GM18505 (cell line): ENCODE results near the gene BAZ2B.

ENCODE experiments used
- ATAC-seq: cut with Tn5 transposase; IDR thresholded peaks from one replicate; pipeline ENCODE4 v1.9.1; 2021; ENCODE audit not compliant: unreplicated experiment
- POLR2A ChIP-seq: IDR thresholded peaks from 4 replicates; pipeline ENCODE4 v1.6.1; 2011; ENCODE audit warnings: borderline replicate concordance; ENCODE audit not compliant: insufficient read depth, insufficient read length; ENCODE audit errors: extremely low read depth

BAZ2B gene

DNA sequence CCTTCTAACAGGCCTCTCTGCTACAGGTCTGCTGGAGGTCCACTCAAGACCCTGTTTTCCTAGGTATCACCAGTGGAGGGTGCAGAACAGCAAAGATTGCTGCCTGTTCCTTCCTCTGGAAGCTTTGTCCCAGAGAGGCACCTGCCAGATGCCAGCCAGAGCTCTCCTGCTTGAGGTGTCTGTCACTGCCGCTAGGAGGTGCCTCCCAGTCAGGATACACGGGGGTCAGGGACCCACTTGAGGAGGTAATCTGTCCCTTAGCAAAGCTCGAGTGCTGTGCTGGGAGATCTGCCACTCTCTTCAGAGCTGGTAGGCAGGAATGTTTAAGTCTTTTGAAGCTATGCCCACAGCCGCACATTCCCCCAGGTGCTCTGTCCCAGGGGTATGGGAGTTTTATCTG is 140.6 kb downstream of the BAZ2B start:
- no peak for TF ChIP-seq POLR2A
- ATAC-seq, result no peak

DNA sequence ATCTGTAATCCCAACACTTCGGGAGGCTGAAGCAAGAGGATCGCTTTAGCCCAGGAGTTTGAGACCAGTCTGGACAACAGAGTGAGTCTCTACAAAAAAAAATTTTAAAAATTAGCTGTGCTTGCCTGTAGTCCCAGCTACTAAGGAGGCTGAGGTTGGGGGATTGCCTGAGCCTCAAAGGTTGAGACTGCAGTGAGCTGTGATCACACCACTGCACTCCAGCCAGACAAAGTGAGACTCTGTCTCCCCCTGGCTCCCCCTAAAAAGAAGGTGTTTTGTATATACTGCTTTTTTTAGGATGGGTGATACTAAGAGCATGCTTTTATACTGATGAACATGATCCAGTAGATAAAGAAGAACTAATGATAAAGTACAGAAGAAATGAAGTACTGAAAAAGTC is 145.0 kb downstream of the BAZ2B start:
- no peak for TF ChIP-seq POLR2A
- no peak for ATAC-seq

DNA sequence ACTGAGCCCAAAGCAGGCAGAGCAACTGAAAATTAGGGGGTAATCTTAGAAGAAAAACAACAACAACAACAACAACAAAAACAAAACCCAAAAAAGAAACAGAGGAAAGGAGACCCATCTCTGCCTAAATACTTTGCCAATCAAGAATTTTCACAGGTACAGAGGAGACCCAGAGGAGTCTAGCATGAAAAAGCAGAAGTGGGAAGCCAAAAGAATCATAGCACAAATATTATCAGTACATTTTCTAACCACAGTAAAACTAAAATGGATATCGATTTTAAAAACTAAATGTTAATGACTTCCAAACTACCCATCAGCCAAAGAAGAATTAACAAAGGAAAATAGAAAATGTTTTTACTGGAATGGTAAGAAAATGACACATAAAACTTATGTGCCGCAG is 148.1 kb downstream of the BAZ2B start:
- no peak for TF ChIP-seq POLR2A
- ATAC-seq, result no peak

DNA sequence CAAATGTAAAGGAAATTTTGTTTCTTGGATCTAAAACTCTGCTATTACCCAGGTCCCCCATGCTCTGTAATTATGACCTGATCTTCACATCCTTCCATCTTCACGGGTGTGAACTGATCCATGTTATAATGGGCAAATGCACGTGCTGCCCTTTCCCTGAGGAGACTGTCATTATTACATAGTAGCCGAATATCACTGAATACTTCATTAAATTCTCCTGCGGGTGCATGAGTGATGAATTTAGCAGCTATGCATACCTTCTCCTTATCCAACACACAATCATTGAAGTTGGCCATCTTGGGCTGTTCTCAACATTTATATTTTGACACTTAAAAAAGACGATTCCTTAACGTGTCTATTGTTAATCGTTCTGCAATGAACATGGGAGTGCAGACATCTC is 153.4 kb downstream of the BAZ2B start:
- no peak for ATAC-seq
- TF ChIP-seq POLR2A, result no peak

DNA sequence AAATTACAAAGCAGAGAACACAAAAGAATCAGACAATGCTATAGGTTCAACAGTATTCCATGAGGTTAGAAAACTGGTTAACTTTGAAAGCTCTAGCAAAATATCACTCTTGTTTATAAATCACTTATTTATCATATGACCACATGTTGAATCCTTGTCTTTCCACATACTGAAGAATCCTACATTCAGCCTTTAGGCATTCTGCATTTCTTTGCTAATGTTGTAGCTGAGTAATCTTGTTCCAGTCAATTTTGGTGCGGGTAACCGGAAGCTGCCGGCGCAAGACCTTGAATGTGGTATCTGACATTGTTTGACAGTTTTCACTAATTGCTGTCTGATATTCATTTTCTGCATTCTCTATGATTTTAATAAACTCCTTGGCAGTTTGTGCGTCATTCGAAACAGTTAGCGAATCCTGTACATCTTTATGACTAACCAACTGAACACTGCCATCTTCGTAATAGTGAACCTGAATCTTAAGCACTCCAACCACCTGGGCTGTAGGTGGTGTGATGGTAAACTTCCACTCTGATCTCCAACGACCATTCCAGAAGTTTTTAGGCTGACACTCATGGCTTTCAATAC is 154.1 kb downstream of the BAZ2B start:
- no peak for TF ChIP-seq POLR2A
- no peak for ATAC-seq

DNA sequence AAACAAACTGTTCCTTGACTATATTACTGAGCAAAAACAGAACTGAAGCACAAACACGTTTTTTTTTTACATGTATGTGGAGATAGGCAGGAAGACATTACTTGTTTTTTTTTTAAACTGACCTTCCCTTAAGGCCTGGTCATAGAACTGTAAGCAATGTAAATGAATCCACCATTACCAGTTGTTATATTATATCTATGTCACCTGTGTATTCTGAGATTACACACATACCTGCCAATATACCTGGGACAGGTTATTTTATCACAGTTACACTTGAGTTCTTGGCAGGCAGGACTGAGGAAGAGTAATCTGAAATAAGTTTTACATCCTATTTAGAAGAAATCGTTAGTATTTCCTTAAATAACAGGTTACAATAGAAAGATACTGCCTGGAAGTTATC is 155.3 kb downstream of the BAZ2B start:
- no peak for TF ChIP-seq POLR2A
- no peak for ATAC-seq

DNA sequence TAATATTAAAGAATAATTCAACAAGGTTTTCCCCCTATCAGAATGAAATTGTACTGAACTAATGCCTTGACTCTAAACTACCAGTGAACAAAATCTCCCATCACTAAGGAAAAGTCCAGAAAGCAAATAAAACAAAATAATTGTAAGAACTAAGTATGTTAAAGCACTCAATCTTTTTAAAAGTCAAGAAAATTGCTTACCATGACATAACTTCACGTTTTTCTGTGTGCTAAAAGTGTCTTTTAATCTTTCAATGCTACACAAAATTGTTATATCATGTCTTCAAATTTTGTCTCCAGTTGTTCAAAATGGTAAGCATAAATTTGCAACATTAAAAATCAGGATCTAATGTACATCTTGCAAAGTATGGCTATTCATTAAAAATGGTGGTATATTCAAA is 156.1 kb downstream of the BAZ2B start:
- no peak for TF ChIP-seq POLR2A
- no peak for ATAC-seq

DNA sequence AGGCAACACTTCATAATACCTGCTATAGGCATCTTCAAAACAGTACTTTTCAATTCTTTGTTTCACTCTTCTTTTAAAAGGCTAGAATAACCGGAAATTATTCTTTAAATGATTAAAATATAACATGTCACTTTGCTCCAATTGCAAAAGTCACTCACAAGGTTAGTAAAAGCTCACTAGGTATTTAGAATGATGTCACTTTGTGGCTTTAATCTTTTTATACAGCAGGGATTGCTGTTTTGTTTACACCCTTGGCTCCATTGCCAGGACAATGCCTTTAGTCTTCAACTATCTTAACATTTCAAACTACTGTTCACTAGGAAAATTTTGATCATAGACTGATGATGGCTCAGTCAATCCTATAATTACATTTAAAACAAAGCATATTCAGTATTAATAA is 157.1 kb downstream of the BAZ2B start:
- no peak for ATAC-seq
- TF ChIP-seq POLR2A, result no peak

DNA sequence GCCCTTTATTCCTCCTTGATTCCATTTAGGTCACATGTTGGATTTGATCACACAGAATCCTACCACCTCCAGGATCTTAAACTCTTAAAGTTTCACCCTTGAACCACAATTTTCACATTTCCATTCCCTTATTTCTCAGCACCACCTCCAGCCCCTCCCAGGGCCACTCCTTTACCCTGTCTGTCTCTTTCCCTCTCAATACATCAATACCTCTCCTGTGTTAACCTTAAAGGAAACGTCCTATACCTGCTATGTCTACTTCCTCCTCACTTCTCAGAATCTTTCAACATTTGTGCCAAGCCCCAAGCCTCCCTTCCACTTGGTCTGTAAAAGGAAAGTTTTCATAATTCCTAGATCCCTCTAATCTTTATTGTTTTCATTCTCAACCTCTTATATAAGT is 158.8 kb downstream of the BAZ2B start:
- no peak for ATAC-seq
- no peak for TF ChIP-seq POLR2A

DNA sequence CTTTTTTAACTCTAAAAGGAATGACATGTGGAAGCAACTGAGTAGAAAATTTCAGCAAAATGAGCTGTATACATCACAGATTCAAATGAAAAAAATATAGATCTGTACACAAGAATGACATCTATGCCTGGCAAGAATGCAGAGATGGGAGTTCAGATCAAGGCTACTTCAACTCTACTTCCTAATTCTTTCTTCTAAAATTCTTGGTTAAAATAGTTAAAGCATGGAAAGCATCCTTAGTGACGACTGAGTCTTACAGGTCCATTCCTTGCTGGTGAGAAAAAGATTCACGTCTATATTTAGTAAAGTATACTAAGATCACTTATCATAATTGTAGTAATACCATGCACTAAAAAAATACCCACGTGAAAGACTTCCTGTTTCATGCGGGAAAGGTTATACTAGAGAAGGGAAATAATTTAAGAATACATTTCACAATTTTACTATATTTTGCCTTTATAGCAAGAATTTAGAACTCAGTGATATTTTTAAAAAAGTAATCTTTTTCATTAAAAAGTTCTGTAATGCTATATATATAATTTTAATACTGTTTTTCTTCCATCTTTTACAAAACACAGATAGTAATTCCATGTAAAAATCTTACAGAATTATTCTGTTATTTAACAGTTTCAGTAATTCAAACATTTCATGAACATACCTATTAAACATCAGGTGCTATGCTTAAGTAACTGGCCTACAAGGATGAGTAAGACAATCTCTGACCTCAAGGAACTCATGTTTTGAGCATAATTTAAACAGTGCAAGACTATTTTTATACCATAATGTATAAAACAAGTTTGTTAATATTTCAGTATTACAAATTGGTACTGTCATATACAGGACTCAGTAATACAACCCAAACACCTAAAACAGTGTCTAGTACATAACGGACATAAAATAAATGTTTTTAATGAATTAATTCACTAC is 159.6 kb downstream of the BAZ2B start:
- peak; percentile 38 for ATAC-seq
- no peak for TF ChIP-seq POLR2A

DNA sequence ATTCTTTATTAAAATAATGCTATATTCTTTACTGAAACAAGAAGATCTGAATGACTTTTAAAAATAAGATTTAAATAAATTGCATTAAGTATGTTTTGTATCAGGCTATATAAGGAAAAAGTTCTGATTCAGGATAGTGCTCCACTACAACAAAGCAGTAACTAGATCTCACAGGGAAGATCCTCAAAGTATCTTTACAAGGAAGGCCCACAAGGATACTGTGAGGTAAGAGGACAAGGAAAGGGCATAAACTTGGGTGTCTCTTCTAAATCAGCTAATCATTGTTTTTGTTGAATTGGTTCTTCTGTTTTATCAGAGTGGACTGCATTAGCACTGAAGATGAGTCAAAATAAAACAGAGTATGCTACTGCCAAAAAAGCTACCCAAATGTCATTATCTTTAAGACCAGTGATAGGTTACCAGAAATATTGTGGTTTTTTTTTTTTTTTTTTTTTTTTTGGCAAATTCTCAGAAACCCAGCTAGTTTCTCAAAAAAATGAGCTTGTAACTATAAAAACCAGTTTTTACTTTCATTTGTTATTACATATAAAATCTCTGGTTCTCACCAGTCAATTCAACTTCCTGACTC is 160.9 kb downstream of the BAZ2B start:
- ATAC-seq, result no peak
- no peak for TF ChIP-seq POLR2A

DNA sequence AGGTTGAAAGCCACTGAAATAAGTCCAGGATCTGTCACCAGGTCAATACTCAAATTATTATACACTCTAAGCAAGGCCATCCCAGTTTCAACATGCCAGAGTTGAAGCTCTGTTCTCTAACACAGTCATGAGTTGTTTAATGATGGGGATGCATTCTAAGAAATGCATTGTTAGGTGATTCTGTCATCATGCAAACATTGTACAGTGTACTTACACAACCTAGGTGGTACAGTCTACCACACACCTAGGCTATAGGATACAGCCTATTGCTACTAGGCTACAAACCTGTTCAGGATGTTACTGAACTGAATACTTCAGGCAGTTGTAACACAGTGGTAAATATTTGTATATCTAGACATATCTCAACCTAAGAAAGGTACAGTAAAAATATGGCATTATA is 162.2 kb downstream of the BAZ2B start:
- TF ChIP-seq POLR2A, result no peak
- ATAC-seq, result no peak

DNA sequence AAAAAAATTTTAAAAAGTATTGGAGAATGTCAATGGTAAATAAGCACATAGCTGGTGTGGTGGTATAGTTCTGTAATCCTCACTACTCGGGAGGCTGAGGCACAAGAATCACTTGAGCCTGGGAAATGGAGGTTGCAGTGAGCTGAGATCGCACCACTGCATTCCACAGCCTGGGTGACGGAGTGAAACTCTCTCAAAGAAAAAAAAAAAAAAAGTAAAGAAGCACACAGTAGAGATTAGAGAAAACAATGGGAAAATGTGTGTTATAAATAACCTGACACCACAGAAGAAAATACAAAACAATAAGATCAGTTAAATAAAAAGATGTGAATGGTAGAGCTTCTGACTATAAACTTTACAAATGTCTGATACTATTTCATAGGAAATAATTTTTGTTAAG is 166.2 kb downstream of the BAZ2B start:
- no peak for TF ChIP-seq POLR2A
- no peak for ATAC-seq

DNA sequence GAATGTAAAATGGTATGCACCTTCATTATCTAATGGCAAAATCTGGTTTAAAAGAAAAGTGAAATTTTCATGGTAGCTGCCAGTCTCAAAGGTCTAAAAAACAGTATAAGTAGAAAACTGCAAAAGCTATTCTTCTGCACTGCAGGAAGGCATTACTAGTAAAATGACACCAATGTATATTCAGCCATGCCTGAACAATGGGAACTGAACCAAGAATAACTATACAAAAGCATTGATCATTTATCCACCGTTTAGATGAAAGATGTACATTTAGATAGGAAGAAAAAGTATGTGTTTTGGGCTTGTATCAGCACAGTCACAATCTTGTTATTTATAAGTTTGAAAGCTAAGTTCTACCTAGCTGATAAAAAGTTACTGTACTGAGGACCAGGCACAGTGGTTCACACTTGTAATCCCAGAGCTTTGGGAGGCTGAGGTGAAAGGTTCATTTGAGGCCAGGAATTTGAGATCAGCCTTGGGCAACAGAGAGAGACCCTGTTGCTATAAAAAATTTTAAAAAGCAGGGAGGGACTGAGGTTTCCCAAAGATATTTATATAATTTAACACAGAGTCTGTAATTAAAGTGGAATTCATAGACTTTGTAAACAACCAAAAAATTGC is 166.7 kb downstream of the BAZ2B start:
- TF ChIP-seq POLR2A, result no peak
- ATAC-seq, result no peak

DNA sequence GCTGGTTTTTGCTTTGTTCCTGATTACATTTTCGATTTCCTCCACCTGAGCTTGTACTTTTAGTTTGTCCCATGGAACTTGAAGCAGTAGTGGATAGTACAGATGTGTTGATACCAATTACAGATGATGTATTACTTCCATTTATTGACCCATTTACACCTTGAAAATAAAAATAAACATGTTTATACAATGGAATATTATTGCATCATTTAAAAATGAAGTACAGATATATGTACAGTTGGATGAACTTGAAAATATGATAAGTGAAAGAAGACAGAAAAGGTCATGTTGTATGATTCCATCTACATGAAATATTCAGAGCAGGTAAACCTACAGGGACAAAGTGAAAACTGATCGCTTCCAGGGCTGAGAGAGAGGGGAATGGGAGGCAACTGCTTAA is 169.5 kb downstream of the BAZ2B start:
- no peak for ATAC-seq
- no peak for TF ChIP-seq POLR2A

DNA sequence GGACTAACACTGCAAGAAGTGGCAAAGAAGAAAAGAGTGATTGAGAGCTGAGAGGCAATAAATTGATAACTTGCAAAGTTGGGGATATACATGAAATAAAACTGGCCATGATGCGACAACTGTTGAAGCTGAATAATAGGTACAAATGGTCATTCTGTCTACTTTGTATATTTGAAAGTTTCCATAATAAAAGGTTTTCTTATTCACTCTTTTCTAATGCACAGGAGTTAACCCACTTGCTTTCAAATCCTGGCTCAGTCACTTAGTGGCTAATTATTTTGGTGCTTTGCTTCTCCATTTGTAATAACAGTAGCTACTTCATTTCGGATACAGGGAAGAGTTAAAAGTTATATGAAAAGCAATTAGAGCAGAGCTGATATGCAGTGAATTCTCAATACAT is 170.1 kb downstream of the BAZ2B start:
- no peak for ATAC-seq
- TF ChIP-seq POLR2A, result no peak
